ENCODE measurements around the gene PDE6C.

The PDE6C gene

GRCh38 chr10:93597075-93597599 is 15.2 kb upstream of the PDE6C start:
- no peak for TF ChIP-seq POLR2AphosphoS5 (IDR thresholded peaks at IDR 0.05; ENCODE audit: low read depth, low read length)
- no peak for TF ChIP-seq TAF1 (IDR thresholded peaks at IDR 0.05; ENCODE audit: borderline replicate concordance, insufficient read depth, low read length)
- TF ChIP-seq, protein P1, sequence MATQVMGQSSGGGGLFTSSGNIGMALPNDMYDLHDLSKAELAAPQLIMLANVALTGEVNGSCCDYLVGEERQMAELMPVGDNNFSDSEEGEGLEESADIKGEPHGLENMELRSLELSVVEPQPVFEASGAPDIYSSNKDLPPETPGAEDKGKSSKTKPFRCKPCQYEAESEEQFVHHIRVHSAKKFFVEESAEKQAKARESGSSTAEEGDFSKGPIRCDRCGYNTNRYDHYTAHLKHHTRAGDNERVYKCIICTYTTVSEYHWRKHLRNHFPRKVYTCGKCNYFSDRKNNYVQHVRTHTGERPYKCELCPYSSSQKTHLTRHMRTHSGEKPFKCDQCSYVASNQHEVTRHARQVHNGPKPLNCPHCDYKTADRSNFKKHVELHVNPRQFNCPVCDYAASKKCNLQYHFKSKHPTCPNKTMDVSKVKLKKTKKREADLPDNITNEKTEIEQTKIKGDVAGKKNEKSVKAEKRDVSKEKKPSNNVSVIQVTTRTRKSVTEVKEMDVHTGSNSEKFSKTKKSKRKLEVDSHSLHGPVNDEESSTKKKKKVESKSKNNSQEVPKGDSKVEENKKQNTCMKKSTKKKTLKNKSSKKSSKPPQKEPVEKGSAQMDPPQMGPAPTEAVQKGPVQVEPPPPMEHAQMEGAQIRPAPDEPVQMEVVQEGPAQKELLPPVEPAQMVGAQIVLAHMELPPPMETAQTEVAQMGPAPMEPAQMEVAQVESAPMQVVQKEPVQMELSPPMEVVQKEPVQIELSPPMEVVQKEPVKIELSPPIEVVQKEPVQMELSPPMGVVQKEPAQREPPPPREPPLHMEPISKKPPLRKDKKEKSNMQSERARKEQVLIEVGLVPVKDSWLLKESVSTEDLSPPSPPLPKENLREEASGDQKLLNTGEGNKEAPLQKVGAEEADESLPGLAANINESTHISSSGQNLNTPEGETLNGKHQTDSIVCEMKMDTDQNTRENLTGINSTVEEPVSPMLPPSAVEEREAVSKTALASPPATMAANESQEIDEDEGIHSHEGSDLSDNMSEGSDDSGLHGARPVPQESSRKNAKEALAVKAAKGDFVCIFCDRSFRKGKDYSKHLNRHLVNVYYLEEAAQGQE (IDR thresholded peaks at IDR 0.05; ENCODE audit: insufficient read depth in 1 of 2, low read depth in 2 of 2, low read length in 2 of 2) = no peak
- TF ChIP-seq SIN3A (IDR thresholded peaks at IDR 0.05; ENCODE audit: borderline replicate concordance, insufficient read depth, low read length) = no peak
- no peak for TF ChIP-seq FOXP2 (optimal IDR thresholded peaks at IDR 0.05; ENCODE audit: borderline replicate concordance, extremely low read depth, extremely low read length, insufficient read depth)

- TF ChIP-seq POLR2AphosphoS5 (IDR thresholded peaks at IDR 0.05; ENCODE audit: low read depth, low read length) (no peak), SIN3A (IDR thresholded peaks at IDR 0.05; ENCODE audit: borderline replicate concordance, insufficient read depth, low read length) (no peak), FOXP2 (optimal IDR thresholded peaks at IDR 0.05; ENCODE audit: borderline replicate concordance, extremely low read depth, extremely low read length, insufficient read depth) (no peak), TAF1 (IDR thresholded peaks at IDR 0.05; ENCODE audit: borderline replicate concordance, insufficient read depth, low read length) (no peak)
- TF ChIP-seq, protein P1 (IDR thresholded peaks at IDR 0.05; ENCODE audit: insufficient read depth in 1 of 2, low read depth in 2 of 2, low read length in 2 of 2) = no peak
Observed at GRCh38 chr10:93598157-93598556, 14.2 kb upstream of the PDE6C start.

GRCh38 chr10:93599335-93599734 is 13.0 kb upstream of the PDE6C start:
- TF ChIP-seq, protein P1 (IDR thresholded peaks at IDR 0.05; ENCODE audit: insufficient read depth in 1 of 2, low read depth in 2 of 2, low read length in 2 of 2) = no peak
- no peak for TF ChIP-seq POLR2AphosphoS5 (IDR thresholded peaks at IDR 0.05; ENCODE audit: low read depth, low read length)
- no peak for TF ChIP-seq TAF1 (IDR thresholded peaks at IDR 0.05; ENCODE audit: borderline replicate concordance, insufficient read depth, low read length)
- no peak for TF ChIP-seq FOXP2 (optimal IDR thresholded peaks at IDR 0.05; ENCODE audit: borderline replicate concordance, extremely low read depth, extremely low read length, insufficient read depth)
- TF ChIP-seq SIN3A (IDR thresholded peaks at IDR 0.05; ENCODE audit: borderline replicate concordance, insufficient read depth, low read length) = no peak

- TF ChIP-seq, protein P1 (IDR thresholded peaks at IDR 0.05; ENCODE audit: insufficient read depth in 1 of 2, low read depth in 2 of 2, low read length in 2 of 2) = no peak
- TF ChIP-seq SIN3A (IDR thresholded peaks at IDR 0.05; ENCODE audit: borderline replicate concordance, insufficient read depth, low read length) = no peak
- TF ChIP-seq FOXP2 (optimal IDR thresholded peaks at IDR 0.05; ENCODE audit: borderline replicate concordance, extremely low read depth, extremely low read length, insufficient read depth) = no peak
- no peak for TF ChIP-seq POLR2AphosphoS5 (IDR thresholded peaks at IDR 0.05; ENCODE audit: low read depth, low read length)
- TF ChIP-seq TAF1 (IDR thresholded peaks at IDR 0.05; ENCODE audit: borderline replicate concordance, insufficient read depth, low read length) = no peak
Observed at GRCh38 chr10:93599778-93600177, 12.6 kb upstream of the PDE6C start.
